ENCODE measurements around the gene DPYSL3.
"Not testable (repeated sequence)": the region's sequence is repeated elsewhere in the genome, so short reads cannot be mapped to it uniquely, and the experiment has no call there.

Gene DPYSL3

DNA sequence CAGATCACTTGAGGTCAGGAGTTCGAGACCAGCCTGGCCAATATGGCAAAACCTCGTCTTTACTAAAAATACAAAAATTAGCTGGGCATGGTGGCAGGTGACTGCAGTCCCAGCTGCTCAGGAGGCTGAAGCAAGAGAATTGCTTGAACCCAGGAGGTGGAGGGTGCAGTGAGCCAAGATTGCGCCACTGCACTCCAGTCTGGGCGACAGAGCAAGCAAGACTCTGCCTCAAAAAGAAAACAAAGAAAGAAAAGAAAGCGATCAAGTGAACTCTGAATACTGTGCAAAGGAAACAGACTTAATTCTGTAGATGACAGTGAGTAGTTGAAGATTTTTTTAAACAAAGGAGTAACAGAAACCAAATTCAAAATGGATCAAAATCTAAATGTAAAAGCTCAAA lies 43.9 kb upstream of the DPYSL3 start:
- not testable (repeated sequence) for H3K9ac ChIP-seq (ENCODE audit: low read length); H3K27ac ChIP-seq (ENCODE audit: low read depth, low read length); H3K79me1 ChIP-seq (ENCODE audit: low read length); H2BK15ac ChIP-seq (replicated peaks; ENCODE audit: low read depth); H2AK5ac ChIP-seq (ENCODE audit: low read length); H4K8ac ChIP-seq (ENCODE audit: low read depth, low read length); H3K18ac ChIP-seq (ENCODE audit: low read length); H3K23ac ChIP-seq (ENCODE audit: low read length); DNase-seq; H2BK5ac ChIP-seq (ENCODE audit: low read length); H3K4me2 ChIP-seq (ENCODE audit: low read length); H3K27me3 ChIP-seq (ENCODE audit: insufficient read depth, low read length, poor library complexity); H3K56ac ChIP-seq (ENCODE audit: low read length); H3K79me2 ChIP-seq (ENCODE audit: control insufficient read depth, insufficient read depth, low read length); H3K4ac ChIP-seq (ENCODE audit: low read depth, low read length); H2BK120ac ChIP-seq (ENCODE audit: low read depth, low read length); H3K36me3 ChIP-seq (ENCODE audit: control insufficient read depth, insufficient read depth, low read length); H3K4me1 ChIP-seq (ENCODE audit: control insufficient read depth, low read depth, low read length); H4K5ac ChIP-seq (ENCODE audit: low read length); H3K4me3 ChIP-seq (ENCODE audit: low read length)
- WGBS (ENCODE audit: extremely low coverage, insufficient coverage, low lambda C conversion rate): no CpG with 5 or more reads among the region's 5 CpGs

- no CpG with 5 or more reads among the region's 4 CpGs for WGBS (ENCODE audit: extremely low coverage, insufficient coverage, low lambda C conversion rate)
- H3K36me3 ChIP-seq (ENCODE audit: control insufficient read depth, insufficient read depth, low read length): no peaks in the 10 kb centered on the region
- no peaks in the 10 kb centered on the region for H3K79me2 ChIP-seq (ENCODE audit: control insufficient read depth, insufficient read depth, low read length)
These were observed 43.0 kb upstream of the DPYSL3 start for GRCh38 chr5:147552897-147553296.

GRCh38 chr5:147551677-147552076 lies 41.8 kb upstream of the DPYSL3 start:
- no peak overlapping the region for H2BK15ac ChIP-seq (replicated peaks; ENCODE audit: low read depth)
- no peak overlapping the region for H3K4me3 ChIP-seq (ENCODE audit: low read length)
- H3K56ac ChIP-seq (ENCODE audit: low read length): no peak overlapping the region
- no peak for DNase-seq
- no peak overlapping the region for H4K8ac ChIP-seq (ENCODE audit: low read depth, low read length)
- H2BK120ac ChIP-seq (ENCODE audit: low read depth, low read length): no peak overlapping the region
- no CpG with 5 or more reads among the region's 1 CpG for WGBS (ENCODE audit: extremely low coverage, insufficient coverage, low lambda C conversion rate)
- H2BK5ac ChIP-seq (ENCODE audit: low read length): no peak overlapping the region
- H3K18ac ChIP-seq (ENCODE audit: low read length): no peak overlapping the region
- H2AK5ac ChIP-seq (ENCODE audit: low read length): no peak overlapping the region
- no peak overlapping the region for H3K9ac ChIP-seq (ENCODE audit: low read length)
- no peaks in the 10 kb centered on the region for H3K27me3 ChIP-seq (ENCODE audit: insufficient read depth, low read length, poor library complexity)
- no peak overlapping the region for H3K27ac ChIP-seq (ENCODE audit: low read depth, low read length)
- H4K5ac ChIP-seq (ENCODE audit: low read length): no peak overlapping the region
- no peak overlapping the region for H3K23ac ChIP-seq (ENCODE audit: low read length)
- no peaks in the 10 kb centered on the region for H3K4me1 ChIP-seq (ENCODE audit: control insufficient read depth, low read depth, low read length)
- no peak overlapping the region for H3K4ac ChIP-seq (ENCODE audit: low read depth, low read length)
- H3K4me2 ChIP-seq (ENCODE audit: low read length): no peak overlapping the region
- H3K79me1 ChIP-seq (ENCODE audit: low read length): no peaks in the 10 kb centered on the region
- H3K79me2 ChIP-seq (ENCODE audit: control insufficient read depth, insufficient read depth, low read length): no peaks in the 10 kb centered on the region
- H3K36me3 ChIP-seq (ENCODE audit: control insufficient read depth, insufficient read depth, low read length): no peaks in the 10 kb centered on the region

More at GRCh38 chr5:147552897-147553296, 43.0 kb upstream of the DPYSL3 start:
- no peak overlapping the region for H4K8ac ChIP-seq (ENCODE audit: low read depth, low read length)
- no peak overlapping the region for H3K9ac ChIP-seq (ENCODE audit: low read length)
- H3K18ac ChIP-seq (ENCODE audit: low read length): no peak overlapping the region
- no peak overlapping the region for H3K4ac ChIP-seq (ENCODE audit: low read depth, low read length)
- H3K4me2 ChIP-seq (ENCODE audit: low read length): no peak overlapping the region
- H3K4me1 ChIP-seq (ENCODE audit: control insufficient read depth, low read depth, low read length): no peaks in the 10 kb centered on the region
- H2BK120ac ChIP-seq (ENCODE audit: low read depth, low read length): no peak overlapping the region
- H3K27me3 ChIP-seq (ENCODE audit: insufficient read depth, low read length, poor library complexity): no peaks in the 10 kb centered on the region
- no peaks in the 10 kb centered on the region for H3K79me1 ChIP-seq (ENCODE audit: low read length)
- no peak overlapping the region for H4K5ac ChIP-seq (ENCODE audit: low read length)
- no peak overlapping the region for H3K27ac ChIP-seq (ENCODE audit: low read depth, low read length)
- no peak overlapping the region for H2BK15ac ChIP-seq (replicated peaks; ENCODE audit: low read depth)
- H2BK5ac ChIP-seq (ENCODE audit: low read length): no peak overlapping the region
- H3K23ac ChIP-seq (ENCODE audit: low read length): no peak overlapping the region
- no peak overlapping the region for H3K4me3 ChIP-seq (ENCODE audit: low read length)
- no peak overlapping the region for H3K56ac ChIP-seq (ENCODE audit: low read length)
- H2AK5ac ChIP-seq (ENCODE audit: low read length): no peak overlapping the region
- DNase-seq: no peak

DNA sequence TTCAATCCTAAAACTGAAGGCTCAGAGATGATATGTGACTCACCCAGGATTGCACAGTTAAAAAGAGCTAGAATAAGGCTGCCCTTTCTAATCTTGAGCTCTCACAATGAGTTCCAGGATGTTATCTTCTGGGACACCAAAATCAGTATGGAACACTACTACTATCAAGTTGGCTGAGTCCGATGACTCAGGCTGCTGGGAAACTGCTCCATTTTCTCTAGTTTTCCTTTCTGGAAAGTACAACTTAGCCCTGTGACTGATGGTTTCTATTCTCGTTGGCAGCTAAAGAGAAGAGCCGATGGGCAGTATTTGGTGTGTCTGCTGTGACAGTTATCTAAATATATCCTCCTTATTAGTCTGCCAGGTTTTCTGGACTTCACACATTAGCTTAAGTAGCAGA lies 37.9 kb upstream of the DPYSL3 start:
- DNase-seq: no peak
- H2BK15ac ChIP-seq (replicated peaks; ENCODE audit: low read depth): no peak overlapping the region
- no peak overlapping the region for H2AK5ac ChIP-seq (ENCODE audit: low read length)
- H3K18ac ChIP-seq (ENCODE audit: low read length): no peak overlapping the region
- no peaks in the 10 kb centered on the region for H3K36me3 ChIP-seq (ENCODE audit: control insufficient read depth, insufficient read depth, low read length)
- no peak overlapping the region for H2BK5ac ChIP-seq (ENCODE audit: low read length)
- no peaks in the 10 kb centered on the region for H3K79me1 ChIP-seq (ENCODE audit: low read length)
- H4K8ac ChIP-seq (ENCODE audit: low read depth, low read length): no peak overlapping the region
- H3K27me3 ChIP-seq (ENCODE audit: insufficient read depth, low read length, poor library complexity): no peaks in the 10 kb centered on the region
- no peaks in the 10 kb centered on the region for H3K4me1 ChIP-seq (ENCODE audit: control insufficient read depth, low read depth, low read length)
- H3K4me2 ChIP-seq (ENCODE audit: low read length): no peak overlapping the region
- H3K9ac ChIP-seq (ENCODE audit: low read length): no peak overlapping the region
- no peaks in the 10 kb centered on the region for H3K79me2 ChIP-seq (ENCODE audit: control insufficient read depth, insufficient read depth, low read length)
- no peak overlapping the region for H3K27ac ChIP-seq (ENCODE audit: low read depth, low read length)
- H3K56ac ChIP-seq (ENCODE audit: low read length): no peak overlapping the region
- H2BK120ac ChIP-seq (ENCODE audit: low read depth, low read length): no peak overlapping the region
- H4K5ac ChIP-seq (ENCODE audit: low read length): no peak overlapping the region
- no peak overlapping the region for H3K23ac ChIP-seq (ENCODE audit: low read length)
- no peak overlapping the region for H3K4me3 ChIP-seq (ENCODE audit: low read length)
- no CpG with 5 or more reads among the region's 3 CpGs for WGBS (ENCODE audit: extremely low coverage, insufficient coverage, low lambda C conversion rate)
- no peak overlapping the region for H3K4ac ChIP-seq (ENCODE audit: low read depth, low read length)

- no peak overlapping the region for H3K9ac ChIP-seq (ENCODE audit: low read length)
- no CpG with 5 or more reads among the region's 5 CpGs for WGBS (ENCODE audit: extremely low coverage, insufficient coverage, low lambda C conversion rate)
- no peak overlapping the region for H4K5ac ChIP-seq (ENCODE audit: low read length)
- H2AK5ac ChIP-seq (ENCODE audit: low read length): no peak overlapping the region
- H2BK120ac ChIP-seq (ENCODE audit: low read depth, low read length): no peak overlapping the region
- no peaks in the 10 kb centered on the region for H3K79me1 ChIP-seq (ENCODE audit: low read length)
- no peak overlapping the region for H2BK5ac ChIP-seq (ENCODE audit: low read length)
- no peak overlapping the region for H3K27ac ChIP-seq (ENCODE audit: low read depth, low read length)
- no peaks in the 10 kb centered on the region for H3K36me3 ChIP-seq (ENCODE audit: control insufficient read depth, insufficient read depth, low read length)
- H2BK15ac ChIP-seq (replicated peaks; ENCODE audit: low read depth): no peak overlapping the region
- H3K4ac ChIP-seq (ENCODE audit: low read depth, low read length): no peak overlapping the region
- H3K56ac ChIP-seq (ENCODE audit: low read length): no peak overlapping the region
- no peaks in the 10 kb centered on the region for H3K4me1 ChIP-seq (ENCODE audit: control insufficient read depth, low read depth, low read length)
- no peak overlapping the region for H3K4me2 ChIP-seq (ENCODE audit: low read length)
- H3K4me3 ChIP-seq (ENCODE audit: low read length): no peak overlapping the region
- H4K8ac ChIP-seq (ENCODE audit: low read depth, low read length): no peak overlapping the region
- no peaks in the 10 kb centered on the region for H3K79me2 ChIP-seq (ENCODE audit: control insufficient read depth, insufficient read depth, low read length)
- DNase-seq: no peak
- no peak overlapping the region for H3K23ac ChIP-seq (ENCODE audit: low read length)
- H3K27me3 ChIP-seq (ENCODE audit: insufficient read depth, low read length, poor library complexity): no peaks in the 10 kb centered on the region
- H3K18ac ChIP-seq (ENCODE audit: low read length): no peak overlapping the region
These were observed 34.7 kb upstream of the DPYSL3 start for GRCh38 chr5:147544556-147544955.

DNA sequence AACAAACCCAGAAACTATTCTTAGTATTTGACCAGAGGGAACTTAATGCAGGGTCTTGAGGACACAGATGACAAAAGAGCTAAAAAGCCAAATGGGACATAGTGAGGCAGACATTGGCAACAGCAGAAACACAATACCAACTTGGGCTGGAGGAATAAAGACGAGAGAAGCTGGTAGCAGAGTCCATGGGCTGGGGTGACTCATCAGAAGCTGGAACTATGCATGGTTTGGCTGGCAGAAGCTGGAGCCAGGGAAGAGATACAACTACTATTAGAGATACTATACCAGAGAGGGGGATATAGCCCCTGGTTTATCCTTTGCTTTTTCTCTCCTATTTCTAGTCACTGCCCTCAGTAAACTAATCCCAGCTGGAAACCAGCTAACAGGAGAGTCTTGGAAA lies 29.2 kb upstream of the DPYSL3 start:
- Histone ChIP-seq H3K23ac (ENCODE audit: low read length) (no peak overlapping the region), H3K4me2 (ENCODE audit: low read length) (no peak overlapping the region), H2BK120ac (ENCODE audit: low read depth, low read length) (no peak overlapping the region), H4K8ac (ENCODE audit: low read depth, low read length) (no peak overlapping the region), H3K56ac (ENCODE audit: low read length) (no peak overlapping the region), H2BK15ac (replicated peaks; ENCODE audit: low read depth) (no peak overlapping the region), H3K4me3 (ENCODE audit: low read length) (no peak overlapping the region), H3K9ac (ENCODE audit: low read length) (no peak overlapping the region), H3K4ac (ENCODE audit: low read depth, low read length) (no peak overlapping the region), H2AK5ac (ENCODE audit: low read length) (no peak overlapping the region), H3K27me3 (ENCODE audit: insufficient read depth, low read length, poor library complexity) (no peaks in the 10 kb centered on the region), H2BK5ac (ENCODE audit: low read length) (no peak overlapping the region), H3K36me3 (ENCODE audit: control insufficient read depth, insufficient read depth, low read length) (no peaks in the 10 kb centered on the region), H3K18ac (ENCODE audit: low read length) (no peak overlapping the region), H3K79me2 (ENCODE audit: control insufficient read depth, insufficient read depth, low read length) (no peaks in the 10 kb centered on the region), H4K5ac (ENCODE audit: low read length) (no peak overlapping the region), H3K27ac (ENCODE audit: low read depth, low read length) (no peak overlapping the region), H3K4me1 (ENCODE audit: control insufficient read depth, low read depth, low read length) (no peaks in the 10 kb centered on the region), H3K79me1 (ENCODE audit: low read length) (no peaks in the 10 kb centered on the region)
- no peak for DNase-seq
- no CpG with 5 or more reads among the region's 1 CpG for WGBS (ENCODE audit: extremely low coverage, insufficient coverage, low lambda C conversion rate)

Data from mesendoderm (in vitro differentiated cells).